ENCODE data around the gene APC2.

APC2 gene

GRCh38 chr19:1481224-1481892 is 31.4 kb downstream of the APC2 start:
- Histone ChIP-seq H2AFZ (ENCODE audit: low read depth) (no peak overlapping the region), H3K4me1 (ENCODE audit: low read depth, poor library complexity, severe bottlenecking) (peaks cover 13% of the 10 kb centered on the region), H3K4me2 (no peak overlapping the region), H3K9ac (no peak overlapping the region), H3K27me3 (ENCODE audit: insufficient read depth, low read depth) (peaks cover 37% of the 10 kb centered on the region), H3K27ac (no peak overlapping the region), H4K20me1 (ENCODE audit: insufficient read depth) (no peaks in the 10 kb centered on the region), H3K79me2 (ENCODE audit: insufficient read depth, low read depth) (peaks cover 9% of the 10 kb centered on the region), H3K4me3 (IDR thresholded peaks at IDR 0.05; ENCODE audit: insufficient read depth, low read depth, low read length) (no peak overlapping the region), H3K36me3 (ENCODE audit: insufficient read depth) (no peaks in the 10 kb centered on the region; the same call in 1 of the 2 replicates)
- TF ChIP-seq, protein P1, sequence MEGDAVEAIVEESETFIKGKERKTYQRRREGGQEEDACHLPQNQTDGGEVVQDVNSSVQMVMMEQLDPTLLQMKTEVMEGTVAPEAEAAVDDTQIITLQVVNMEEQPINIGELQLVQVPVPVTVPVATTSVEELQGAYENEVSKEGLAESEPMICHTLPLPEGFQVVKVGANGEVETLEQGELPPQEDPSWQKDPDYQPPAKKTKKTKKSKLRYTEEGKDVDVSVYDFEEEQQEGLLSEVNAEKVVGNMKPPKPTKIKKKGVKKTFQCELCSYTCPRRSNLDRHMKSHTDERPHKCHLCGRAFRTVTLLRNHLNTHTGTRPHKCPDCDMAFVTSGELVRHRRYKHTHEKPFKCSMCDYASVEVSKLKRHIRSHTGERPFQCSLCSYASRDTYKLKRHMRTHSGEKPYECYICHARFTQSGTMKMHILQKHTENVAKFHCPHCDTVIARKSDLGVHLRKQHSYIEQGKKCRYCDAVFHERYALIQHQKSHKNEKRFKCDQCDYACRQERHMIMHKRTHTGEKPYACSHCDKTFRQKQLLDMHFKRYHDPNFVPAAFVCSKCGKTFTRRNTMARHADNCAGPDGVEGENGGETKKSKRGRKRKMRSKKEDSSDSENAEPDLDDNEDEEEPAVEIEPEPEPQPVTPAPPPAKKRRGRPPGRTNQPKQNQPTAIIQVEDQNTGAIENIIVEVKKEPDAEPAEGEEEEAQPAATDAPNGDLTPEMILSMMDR (conservative IDR thresholded peaks at IDR 0.05; ENCODE audit: low read depth, low read length): no peak

- no peaks in the 10 kb centered on the region for H3K36me3 ChIP-seq (ENCODE audit: insufficient read depth)
- peaks cover 37% of the 10 kb centered on the region for H3K27me3 ChIP-seq (ENCODE audit: insufficient read depth, low read depth)
- TF ChIP-seq, protein P1 (conservative IDR thresholded peaks at IDR 0.05; ENCODE audit: low read depth, low read length): no peak
- no peak overlapping the region for H3K9ac ChIP-seq
- H3K4me1 ChIP-seq (ENCODE audit: low read depth, poor library complexity, severe bottlenecking): peaks cover 13% of the 10 kb centered on the region
- no peak overlapping the region for H2AFZ ChIP-seq (ENCODE audit: low read depth)
- no peak overlapping the region for H3K4me3 ChIP-seq (IDR thresholded peaks at IDR 0.05; ENCODE audit: insufficient read depth, low read depth, low read length)
- H3K4me2 ChIP-seq: no peak overlapping the region
- peaks cover 9% of the 10 kb centered on the region for H3K79me2 ChIP-seq (ENCODE audit: insufficient read depth, low read depth)
- no peak overlapping the region for H3K27ac ChIP-seq
- H4K20me1 ChIP-seq (ENCODE audit: insufficient read depth): no peaks in the 10 kb centered on the region
Observed at GRCh38 chr19:1481893-1482360, 32.0 kb downstream of the APC2 start.

DNA sequence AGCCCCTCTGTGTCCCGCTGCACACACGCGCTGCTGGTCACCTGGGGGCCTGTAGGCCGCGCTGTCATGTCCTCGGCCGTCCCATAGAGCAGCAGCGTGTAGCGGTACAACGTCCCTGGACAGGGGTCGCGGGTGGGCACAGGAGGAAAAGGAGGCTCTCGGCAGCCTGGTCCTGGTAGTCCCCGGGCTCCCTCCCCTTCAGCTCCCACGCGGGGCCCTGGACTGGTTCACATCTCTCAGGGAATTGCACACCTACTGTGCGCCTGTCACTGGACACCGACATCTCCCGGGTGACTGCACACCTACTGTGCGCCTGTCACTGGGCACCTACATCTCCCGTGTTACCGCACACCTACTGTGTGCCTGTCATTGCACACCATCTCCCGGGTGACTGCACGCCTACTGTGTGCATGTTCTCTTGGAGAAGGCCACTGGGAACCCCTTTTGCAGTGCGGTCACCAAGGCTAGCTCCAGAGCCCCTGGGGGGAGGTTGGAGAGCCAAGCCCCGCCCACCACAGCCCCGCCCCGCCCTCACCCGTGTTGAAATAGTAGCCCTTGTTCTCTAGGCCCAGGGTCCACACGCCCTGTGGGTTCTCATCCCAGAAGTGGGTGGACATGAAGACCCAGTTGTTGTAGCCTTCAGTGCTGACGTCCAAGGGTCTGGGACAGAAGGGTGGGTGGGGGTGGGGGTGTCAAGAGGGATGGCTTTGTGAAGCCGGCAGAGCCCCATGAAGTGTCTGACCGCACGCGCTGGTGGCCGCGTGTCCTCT is 32.6 kb downstream of the APC2 start:
- no peaks in the 10 kb centered on the region for H3K36me3 ChIP-seq (ENCODE audit: insufficient read depth)
- peaks cover 9% of the 10 kb centered on the region for H3K79me2 ChIP-seq (ENCODE audit: insufficient read depth, low read depth)
- H3K9ac ChIP-seq: no peak overlapping the region
- H3K27ac ChIP-seq: no peak overlapping the region
- peaks cover 42% of the 10 kb centered on the region for H3K27me3 ChIP-seq (ENCODE audit: insufficient read depth, low read depth)
- TF ChIP-seq, protein P1 (conservative IDR thresholded peaks at IDR 0.05; ENCODE audit: low read depth, low read length): no peak
- H2AFZ ChIP-seq (ENCODE audit: low read depth): no peak overlapping the region
- no peaks in the 10 kb centered on the region for H4K20me1 ChIP-seq (ENCODE audit: insufficient read depth)
- H3K4me1 ChIP-seq (ENCODE audit: low read depth, poor library complexity, severe bottlenecking): peaks cover 8% of the 10 kb centered on the region
- H3K4me2 ChIP-seq: no peak overlapping the region
- H3K4me3 ChIP-seq (IDR thresholded peaks at IDR 0.05; ENCODE audit: insufficient read depth, low read depth, low read length): no peak overlapping the region

GRCh38 chr19:1483131-1483978 is 33.4 kb downstream of the APC2 start:
- Histone ChIP-seq H2AFZ (ENCODE audit: low read depth) (no peak overlapping the region), H4K20me1 (ENCODE audit: insufficient read depth) (no peaks in the 10 kb centered on the region), H3K4me3 (IDR thresholded peaks at IDR 0.05; ENCODE audit: insufficient read depth, low read depth, low read length) (no peak overlapping the region), H3K9ac (no peak overlapping the region), H3K36me3 (ENCODE audit: insufficient read depth) (no peaks in the 10 kb centered on the region), H3K4me2 (no peak overlapping the region), H3K4me1 (ENCODE audit: low read depth, poor library complexity, severe bottlenecking) (no peaks in the 10 kb centered on the region), H3K27me3 (ENCODE audit: insufficient read depth, low read depth) (peaks cover 48% of the 10 kb centered on the region), H3K79me2 (ENCODE audit: insufficient read depth, low read depth) (peaks cover 3% of the 10 kb centered on the region), H3K27ac (no peak overlapping the region)
- TF ChIP-seq, protein P1 (conservative IDR thresholded peaks at IDR 0.05; ENCODE audit: low read depth, low read length): no peak
